Activated B cell treated with CpG ODN at 0.5 μM for 24 hours (primary cell): Measurements from ENCODE around the gene MAF. TPM values are rescaled to one million over a fixed set of nuclear protein-coding genes. Genes with fewer than 3 reads are reported as not detected.

Source experiments
- ATAC-seq: fragments of 200-7000 bp; cut with Tn5 transposase; one replicate; pipeline ENCODE4 v1.10.0; 2021; ENCODE audit warnings: low read depth, mild to moderate bottlenecking, moderate library complexity
- CTCF ChIA-PET: fragments of 350-600 bp; sonication (Branson Sonifier 250); formaldehyde crosslinking; loops from one replicate; lab custom pipeline; 2021; ENCODE audit warnings: antibody characterized with exemption; lab: Charles Lee
- POLR2A ChIA-PET: fragments of 350-600 bp; sonication (Branson Sonifier 250); formaldehyde crosslinking; loops from one replicate; lab custom pipeline; 2021; ENCODE audit warnings: antibody characterized with exemption; lab: Charles Lee
- DNase-seq: peaks from one replicate; pipeline ENCODE4 v3.0.0; 2022
- H3K27ac Mint-ChIP-seq: one replicate; pipeline ENCODE4 v1.8.0; 2020; ENCODE audit warnings: mixed read lengths
- H3K27me3 Mint-ChIP-seq: one replicate; pipeline ENCODE4 v1.8.0; 2021; ENCODE audit warnings: mixed read lengths
- H3K36me3 Mint-ChIP-seq: one replicate; pipeline ENCODE4 v1.8.0; 2021; ENCODE audit warnings: low read depth, mixed read lengths
- H3K4me1 Mint-ChIP-seq: one replicate; pipeline ENCODE4 v1.8.0; 2021; ENCODE audit warnings: mixed read lengths
- H3K4me3 Mint-ChIP-seq: one replicate; pipeline ENCODE4 v1.8.0; 2020; ENCODE audit warnings: mild to moderate bottlenecking, mixed read lengths
- H3K9me3 Mint-ChIP-seq: one replicate; pipeline ENCODE4 v1.8.0; 2020; ENCODE audit warnings: mixed read lengths
- CTCF ChIP-seq: fragments of 200-600 bp; IDR thresholded peaks from one replicate; pipeline ENCODE4 v1.8.0; 2022; ENCODE audit warnings: antibody characterized with exemption, mild to moderate bottlenecking
- intact Hi-C: fragments of 100-400 bp; cut with micrococcal nuclease; formaldehyde crosslinking; loops from one replicate; pipeline ENCODE4 v1.15.1; 2024
- total RNA-seq: library from RNA; stranded (reverse); gene quantifications from 2 replicates; pipeline ENCODE4 v1.2.3, GENCODE V29; 2022

MAF gene
- total RNA-seq, 1 donor from 2014 or later, result 0.18 TPM

- H3K27me3 Mint-ChIP-seq, result peaks cover 5% of the 10 kb centered on the region
- H3K36me3 Mint-ChIP-seq, result no peaks in the 10 kb centered on the region
Observed at GRCh38 chr16:79642652-79643051, 42.1 kb upstream of the MAF start.

GRCh38 chr16:79640513-79641360 is 40.2 kb upstream of the MAF start:
- intact Hi-C loops, result no loop called here
- Mint-ChIP-seq H3K27ac (no peak overlapping the region), H3K4me1 (no peaks in the 10 kb centered on the region), H3K9me3 (no peaks in the 10 kb centered on the region), H3K27me3 (peaks cover 5% of the 10 kb centered on the region), H3K36me3 (no peaks in the 10 kb centered on the region), H3K4me3 (no peak overlapping the region)
- DNase-seq (no peak), ATAC-seq (no peak)
- CTCF ChIA-PET, result no interaction called here
- TF ChIP-seq CTCF, result no peak
- POLR2A ChIA-PET, result no interaction called here

More at GRCh38 chr16:79642652-79643051, 42.1 kb upstream of the MAF start:
- no peak for ATAC-seq
- no peak for DNase-seq
- Mint-ChIP-seq H3K4me1 (no peaks in the 10 kb centered on the region), H3K27ac (no peak overlapping the region), H3K4me3 (no peak overlapping the region), H3K9me3 (no peaks in the 10 kb centered on the region)
- ChIA-PET CTCF (no interaction called here), POLR2A (no interaction called here)
- TF ChIP-seq CTCF, result no peak
- intact Hi-C loops, result no loop called here

- H3K9me3 Mint-ChIP-seq, result no peaks in the 10 kb centered on the region
- H3K4me1 Mint-ChIP-seq, result no peaks in the 10 kb centered on the region
- intact Hi-C loops, result no loop called here
- peaks cover 5% of the 10 kb centered on the region for H3K27me3 Mint-ChIP-seq
- POLR2A ChIA-PET, result no interaction called here
- no peak for TF ChIP-seq CTCF
- no peak overlapping the region for H3K27ac Mint-ChIP-seq
- no peaks in the 10 kb centered on the region for H3K36me3 Mint-ChIP-seq
- ATAC-seq (no peak), DNase-seq (no peak)
- CTCF ChIA-PET, result no interaction called here
- H3K4me3 Mint-ChIP-seq, result no peak overlapping the region
Observed at GRCh38 chr16:79639576-79640311, 39.2 kb upstream of the MAF start.

- no peak for TF ChIP-seq CTCF
- H3K27ac Mint-ChIP-seq, result no peak overlapping the region
- ChIA-PET CTCF (no interaction called here), POLR2A (no interaction called here)
- no peaks in the 10 kb centered on the region for H3K36me3 Mint-ChIP-seq
- no peak overlapping the region for H3K4me3 Mint-ChIP-seq
- H3K4me1 Mint-ChIP-seq, result no peaks in the 10 kb centered on the region
- intact Hi-C loops, result no loop called here
- no peak for ATAC-seq
- DNase-seq, result no peak
- H3K9me3 Mint-ChIP-seq, result no peaks in the 10 kb centered on the region
- H3K27me3 Mint-ChIP-seq, result peaks cover 5% of the 10 kb centered on the region
Observed at GRCh38 chr16:79638386-79638785, 37.8 kb upstream of the MAF start.

GRCh38 chr16:79635488-79635887 is 35.0 kb upstream of the MAF start:
- no peaks in the 10 kb centered on the region for H3K36me3 Mint-ChIP-seq
- H3K27ac Mint-ChIP-seq, result no peak overlapping the region
- H3K27me3 Mint-ChIP-seq, result peaks cover 5% of the 10 kb centered on the region
- H3K9me3 Mint-ChIP-seq, result no peaks in the 10 kb centered on the region
- H3K4me3 Mint-ChIP-seq, result no peak overlapping the region
- POLR2A ChIA-PET, result no interaction called here
- H3K4me1 Mint-ChIP-seq, result no peaks in the 10 kb centered on the region
- no peak for DNase-seq
- TF ChIP-seq CTCF, result no peak
- CTCF ChIA-PET, result no interaction called here
- ATAC-seq, result no peak
- intact Hi-C loops, result no loop called here
